Right ventricle myocardium superior (tissue), 1 donor: ENCODE data around the gene SOX15. TPM values are rescaled to one million over a fixed set of nuclear protein-coding genes. Genes with fewer than 3 reads are reported as not detected.

Experiments used
- ATAC-seq: fragments of 200-7000 bp; cut with Tn5 transposase; one replicate; pipeline ENCODE4 v1.9.1; 2020; ENCODE audit warnings: mild to moderate bottlenecking; ENCODE audit not compliant: poor library complexity
- DNase-seq: peaks from one replicate; pipeline ENCODE4 v3.0.0-alpha.2; 2020
- intact Hi-C: fragments of 100-400 bp; cut with DNase I; formaldehyde crosslinking; loops from one replicate; pipeline ENCODE4 v1.11.2; 2022
- total RNA-seq: library from RNA; stranded (reverse); fragmentation: NEBNext Ultra II Directional; extraction: Animal tissue kit (Norgen Biotek cat#: 25700); gene quantifications from one replicate; pipeline ENCODE4 v1.2.1, GENCODE V29; 2021
- donor health status: DM: no; HTN: yes; CAD: no; lungs with severe emphysema.

The SOX15 gene
- total RNA-seq, 1 donor from 2014 or later: 0.91 TPM

- peak; percentile 94 for DNase-seq
- peak; percentile 90 for ATAC-seq
- intact Hi-C loops: loop anchor here (2.0 to 10.0 kb wide), 2 partner anchors 125 to 207 kb away; partner anchors contain the start of genes KCTD11 and TMEM95
These were observed 28.2 kb downstream of the SOX15 start, which contains the start of gene SENP3 for GRCh38 chr17:7561589-7562207. Gene SENP3, plus strand, starts transcription at chr17:7561919. Its CDS starts 1,158 bp downstream, at chr17:7563077.

GRCh38 chr17:7561028-7561575 lies 28.8 kb downstream of the SOX15 start:
- DNase-seq: peak; percentile 94
- ATAC-seq: peak; percentile 82
- intact Hi-C loops: loop anchor here (2.0 to 10.0 kb wide), 2 partner anchors 124 to 206 kb away; partner anchors contain the start of genes KCTD11 and TMEM95

GRCh38 chr17:7560172-7561027 lies 29.5 kb downstream of the SOX15 start:
- peak; percentile 44 for ATAC-seq
- peak; percentile 73 for DNase-seq
- intact Hi-C loops: loop anchor here (2.0 to 10.0 kb wide), 2 partner anchors 124 to 206 kb away; partner anchors contain the start of genes KCTD11 and TMEM95

- DNase-seq (no peak), ATAC-seq (no peak)
- intact Hi-C loops: loop anchor here (2.0 to 10.0 kb wide), 4 partner anchors 47 to 247 kb away; partner anchors contain the start of genes KCTD11 and TMEM95
These were observed 30.3 kb downstream of the SOX15 start for GRCh38 chr17:7559320-7560171.

GRCh38 chr17:7558544-7559319 lies 31.2 kb downstream of the SOX15 start, which contains the start of gene TNFSF13:
Gene TNFSF13, plus strand, starts transcription at chr17:7558750. Its CDS starts 290 bp downstream, at chr17:7559040.
- DNase-seq: peak; percentile 79
- intact Hi-C loops: loop anchor here (5.0 kb wide), 2 partner anchors 46 to 246 kb away; no protein-coding TSS in a partner anchor
- peak; percentile 16 for ATAC-seq

GRCh38 chr17:7557775-7558543 lies 31.9 kb downstream of the SOX15 start:
- peak; percentile 93 for DNase-seq
- intact Hi-C loops: loop anchor here (5.0 kb wide), 2 partner anchors 46 to 246 kb away; no protein-coding TSS in a partner anchor
- peak; percentile 63 for ATAC-seq

- ATAC-seq (no peak), DNase-seq (no peak)
- intact Hi-C loops: loop anchor here (5.0 kb wide), 2 partner anchors 45 to 245 kb away; no protein-coding TSS in a partner anchor
These were observed 32.6 kb downstream of the SOX15 start for GRCh38 chr17:7557147-7557764.

GRCh38 chr17:7556627-7557026 lies 33.3 kb downstream of the SOX15 start:
- ATAC-seq (no peak), DNase-seq (no peak)
- intact Hi-C loops: loop anchor here (5.0 kb wide), 2 partner anchors 44 to 244 kb away; no protein-coding TSS in a partner anchor

- intact Hi-C loops: loop anchor here (5.0 kb wide), 2 partner anchors 43 to 243 kb away; no protein-coding TSS in a partner anchor
- ATAC-seq (no peak), DNase-seq (no peak)
These were observed 34.5 kb downstream of the SOX15 start for GRCh38 chr17:7555320-7555948.

- intact Hi-C loops: no loop called here
- no peak for ATAC-seq
- DNase-seq: no peak
These were observed 36.5 kb downstream of the SOX15 start for GRCh38 chr17:7553356-7553755.

- ATAC-seq: no peak
These were observed 37.3 kb downstream of the SOX15 start for GRCh38 chr17:7552621-7553051.

GRCh38 chr17:7551396-7551795 lies 38.5 kb downstream of the SOX15 start:
- intact Hi-C loops: no loop called here
- no peak for ATAC-seq
- no peak for DNase-seq

More at GRCh38 chr17:7552621-7553051, 37.3 kb downstream of the SOX15 start:
- intact Hi-C loops: no loop called here
- no peak for DNase-seq

GRCh38 chr17:7550344-7550743 lies 39.5 kb downstream of the SOX15 start:
- ATAC-seq: no peak
- DNase-seq: no peak
- intact Hi-C loops: no loop called here

- intact Hi-C loops: no loop called here
- no peak for DNase-seq
- ATAC-seq: peak; percentile 58
These were observed 40.4 kb downstream of the SOX15 start for GRCh38 chr17:7549401-7550055.
